Keratinocyte (primary cell): Measurements from ENCODE around the gene VSNL1.

Experiments
- EZH2 ChIP-seq: IDR thresholded peaks from one replicate; pipeline ENCODE4 v1.6.1; 2012; ENCODE audit warnings: inconsistent platforms, mild to moderate bottlenecking, low read length, moderate library complexity
- TF ChIP-seq, protein P1 (sequence below), 3 experiments: IDR thresholded peaks in 1 of 3; conservative IDR thresholded peaks in 1 of 3; optimal IDR thresholded peaks in 1 of 3; 2 replicates in 2 of 3; 3 replicates in 1 of 3; pipeline versions ENCODE3 to v1.5.1; 2011; ENCODE audit warnings: low read length in 3 of 3, mild to moderate bottlenecking in 3 of 3, moderate library complexity in 2 of 3, control low read depth in 1 of 3, inconsistent platforms in 1 of 3; ENCODE audit not compliant: insufficient read depth in 2 of 3; ENCODE audit errors: extremely low read depth in 1 of 3

DNA sequence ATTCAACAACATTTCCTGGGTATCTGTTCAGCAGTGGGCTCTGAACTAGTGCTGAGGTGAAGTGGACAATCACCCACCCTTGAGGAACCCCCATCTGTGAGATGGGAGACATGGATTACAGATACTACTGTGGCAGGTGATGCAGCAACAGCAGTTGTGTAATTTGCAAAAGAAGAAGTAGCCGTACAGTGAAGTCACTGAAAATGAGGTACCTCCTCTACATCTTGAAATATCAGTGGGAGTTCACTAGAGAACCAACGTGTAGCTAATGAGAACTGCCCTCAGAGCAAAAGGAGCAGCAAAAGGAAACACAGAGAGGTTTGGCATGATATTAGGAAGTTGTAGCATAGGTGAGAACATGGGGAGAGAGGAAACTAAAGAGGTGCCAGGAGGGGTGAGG is 41.3 kb downstream of the VSNL1 start:
- TF ChIP-seq, protein P1, sequence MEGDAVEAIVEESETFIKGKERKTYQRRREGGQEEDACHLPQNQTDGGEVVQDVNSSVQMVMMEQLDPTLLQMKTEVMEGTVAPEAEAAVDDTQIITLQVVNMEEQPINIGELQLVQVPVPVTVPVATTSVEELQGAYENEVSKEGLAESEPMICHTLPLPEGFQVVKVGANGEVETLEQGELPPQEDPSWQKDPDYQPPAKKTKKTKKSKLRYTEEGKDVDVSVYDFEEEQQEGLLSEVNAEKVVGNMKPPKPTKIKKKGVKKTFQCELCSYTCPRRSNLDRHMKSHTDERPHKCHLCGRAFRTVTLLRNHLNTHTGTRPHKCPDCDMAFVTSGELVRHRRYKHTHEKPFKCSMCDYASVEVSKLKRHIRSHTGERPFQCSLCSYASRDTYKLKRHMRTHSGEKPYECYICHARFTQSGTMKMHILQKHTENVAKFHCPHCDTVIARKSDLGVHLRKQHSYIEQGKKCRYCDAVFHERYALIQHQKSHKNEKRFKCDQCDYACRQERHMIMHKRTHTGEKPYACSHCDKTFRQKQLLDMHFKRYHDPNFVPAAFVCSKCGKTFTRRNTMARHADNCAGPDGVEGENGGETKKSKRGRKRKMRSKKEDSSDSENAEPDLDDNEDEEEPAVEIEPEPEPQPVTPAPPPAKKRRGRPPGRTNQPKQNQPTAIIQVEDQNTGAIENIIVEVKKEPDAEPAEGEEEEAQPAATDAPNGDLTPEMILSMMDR (optimal IDR thresholded peaks at IDR 0.05 in 1 of 3, IDR thresholded peaks at IDR 0.05 in 1 of 3, conservative IDR thresholded peaks at IDR 0.05 in 1 of 3; ENCODE audit: extremely low read depth in 1 of 3, insufficient read depth in 2 of 3, low read length in 3 of 3): no peak
- no peak for TF ChIP-seq EZH2
